HPDE6-E6E7 (cell line): ENCODE measurements around the gene NRN1.

Source experiments
- DNase-seq: peaks from one replicate; pipeline ENCODE4 v3.0.0; 2011; ENCODE audit warnings: missing footprints; ENCODE audit errors: extremely low spot score

The NRN1 gene

DNA sequence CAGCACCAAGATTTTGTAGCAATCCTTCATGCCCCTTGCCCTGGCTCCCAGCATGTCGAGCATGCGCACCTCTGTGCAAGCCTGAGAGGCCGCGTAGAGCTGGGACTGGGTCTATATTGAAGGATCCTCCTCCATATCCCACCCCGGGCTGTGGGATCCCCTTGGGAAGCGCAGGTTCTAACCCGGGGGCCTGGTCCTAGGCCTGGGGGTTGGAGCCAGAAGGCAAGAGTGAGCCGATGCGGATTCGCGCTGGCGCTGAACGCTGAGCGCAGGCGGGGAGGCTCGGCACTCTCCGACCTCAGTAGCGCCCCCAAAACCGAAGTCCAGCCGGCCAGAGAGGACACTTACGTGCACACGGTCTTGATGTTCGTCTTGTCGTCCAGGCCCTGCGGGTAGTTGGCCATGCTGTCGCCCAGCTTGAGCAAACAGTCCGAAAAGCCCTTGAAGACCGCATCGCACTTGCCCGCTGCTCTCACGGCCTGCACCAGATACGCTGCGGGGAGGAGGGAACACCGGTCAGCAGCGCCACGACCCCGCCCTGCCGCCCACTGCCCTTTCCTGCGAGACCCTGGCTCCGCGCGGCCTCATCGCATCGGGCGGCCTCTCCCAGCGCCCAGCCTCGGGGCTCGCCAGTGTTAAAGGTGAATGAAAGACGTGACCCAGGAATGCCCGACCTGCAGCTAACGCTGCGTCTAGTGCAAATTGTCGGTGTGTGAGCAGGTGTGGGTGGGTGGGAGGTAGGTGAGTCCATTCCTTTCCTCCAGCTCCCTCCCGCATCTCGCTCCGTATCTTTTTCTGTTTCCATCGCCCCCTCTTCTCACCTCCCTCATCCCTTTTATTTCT, 4.5 kb downstream of the NRN1 start:
- DNase-seq = no peak

DNA sequence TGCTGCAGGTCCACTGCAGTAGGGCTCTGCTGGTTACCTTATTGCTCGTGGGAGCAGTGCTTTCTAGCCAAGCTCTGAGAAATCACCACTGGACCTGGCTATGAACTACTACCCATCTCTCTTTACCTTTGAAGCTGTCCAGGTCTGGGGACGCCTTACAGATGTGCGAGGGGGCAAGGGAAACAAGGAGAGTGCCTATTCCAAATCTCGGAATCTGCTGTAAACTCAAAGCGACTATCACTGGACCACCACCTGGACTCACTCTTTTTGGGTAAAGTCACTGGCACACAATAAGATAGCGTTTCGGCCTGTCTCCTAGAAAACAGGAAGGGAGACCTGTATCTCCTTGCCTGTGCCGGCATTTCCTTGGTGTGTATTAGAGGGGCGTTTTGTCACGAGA, 5.3 kb downstream of the NRN1 start:
- no peak for DNase-seq

DNA sequence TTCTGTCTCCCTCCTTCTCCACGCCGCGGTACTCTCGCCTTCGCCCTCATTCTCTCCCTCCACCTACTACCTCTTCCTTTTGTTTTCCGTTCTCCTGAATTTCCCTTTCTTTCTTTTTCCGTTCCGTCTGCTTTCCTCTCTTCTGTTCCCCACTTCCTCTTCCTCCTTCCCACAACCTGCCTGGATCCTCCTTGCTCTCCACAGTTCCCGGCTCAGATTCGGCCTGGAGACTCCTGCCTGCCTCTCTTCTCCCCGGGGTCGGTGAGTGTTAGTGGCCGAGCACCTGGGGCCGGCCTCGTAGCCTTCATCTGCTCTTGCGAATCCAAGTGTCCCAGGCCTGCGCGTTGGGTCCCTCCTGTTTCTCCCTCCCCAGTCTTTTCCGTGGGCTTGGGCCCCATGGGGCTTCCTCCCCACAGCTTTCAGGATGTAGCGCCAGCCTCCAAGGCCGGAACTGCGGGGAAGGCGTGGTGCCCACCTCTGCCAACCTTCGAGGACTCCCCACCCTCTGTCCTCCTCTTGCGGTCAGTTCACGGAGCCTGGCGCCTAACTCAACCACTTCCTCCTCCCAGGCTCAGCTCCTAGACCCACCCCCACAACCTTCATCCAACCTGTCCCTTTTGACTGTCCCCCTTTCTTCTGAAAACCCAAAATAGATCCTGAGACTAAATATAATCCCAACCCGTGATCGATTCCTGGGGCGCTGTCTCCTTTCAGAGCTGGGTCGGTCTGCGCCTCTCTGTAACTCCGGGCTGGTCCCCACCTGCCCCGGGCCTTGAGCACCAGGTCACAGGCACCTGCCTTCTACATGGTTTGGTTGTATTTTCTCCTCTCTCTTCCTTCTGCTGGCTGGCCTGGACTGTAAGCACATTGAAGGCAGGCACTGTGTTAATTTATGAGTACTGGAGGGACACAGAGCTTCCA, 6.8 kb downstream of the NRN1 start:
- DNase-seq = no peak

DNA sequence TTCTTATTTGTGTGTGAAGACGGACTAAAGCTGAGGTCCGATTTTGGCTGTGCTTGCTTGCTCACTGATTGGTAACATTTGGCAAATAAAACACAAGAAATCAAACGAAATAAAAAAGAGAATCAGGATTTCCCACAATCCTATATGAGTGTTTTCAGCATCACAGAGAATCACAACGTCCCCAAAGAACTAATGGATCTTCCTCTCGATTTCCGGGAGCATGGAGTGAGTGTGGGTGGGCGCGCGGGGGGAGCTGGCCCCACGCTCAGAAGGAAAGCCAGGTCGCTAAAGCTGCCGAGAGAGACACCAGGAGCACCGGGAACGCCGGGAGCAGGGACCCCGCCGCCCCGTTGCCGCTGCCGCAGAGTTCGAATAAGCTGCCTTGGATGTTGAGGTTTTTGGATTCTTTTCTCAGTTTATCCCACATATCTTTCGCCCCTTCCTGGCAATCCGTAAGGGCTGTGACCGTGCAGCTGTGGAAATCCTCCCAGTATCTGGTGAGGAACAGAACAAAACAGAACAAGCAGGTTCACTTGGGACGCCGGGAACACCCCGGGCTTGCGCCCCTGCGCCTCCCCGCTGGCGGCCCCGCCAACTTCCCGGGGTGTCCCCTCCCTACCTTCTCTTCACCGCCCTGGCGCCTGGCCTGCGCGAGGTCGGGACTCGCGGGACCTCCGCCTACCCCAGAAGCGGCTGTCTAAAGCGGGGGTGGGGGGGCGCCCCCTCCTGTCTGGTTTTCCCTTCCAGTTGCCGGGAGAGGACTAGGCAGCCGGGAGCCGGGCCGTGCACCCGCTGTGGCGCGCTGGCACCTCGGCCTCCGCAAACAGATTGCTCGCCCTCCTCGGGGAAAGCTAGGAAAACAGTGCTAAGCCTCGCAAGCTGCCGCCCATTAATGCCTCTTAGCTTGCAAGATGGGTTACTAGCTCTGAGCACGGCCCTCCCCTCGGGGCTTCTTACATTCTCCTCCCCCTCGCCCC, 7.7 kb downstream of the NRN1 start:
- no peak for DNase-seq

DNA sequence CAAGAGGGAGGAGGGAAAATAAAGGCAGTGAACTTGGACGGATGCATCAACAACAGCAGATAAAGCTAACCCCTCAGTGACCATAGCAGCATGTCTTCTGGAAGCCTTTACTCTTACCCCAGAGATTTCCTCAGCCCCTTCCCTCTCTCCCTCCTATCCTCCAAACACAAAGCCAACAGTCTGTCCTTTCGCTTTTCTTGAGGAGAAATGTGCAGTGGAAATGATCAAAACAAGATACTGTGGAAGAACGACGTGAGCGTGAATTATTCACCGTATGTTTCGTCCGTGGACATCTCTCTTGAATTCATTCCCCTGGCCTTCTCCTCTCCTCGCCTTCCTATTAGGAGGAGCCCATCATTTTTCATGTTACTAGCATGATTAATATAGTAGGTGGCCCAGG, 8.5 kb downstream of the NRN1 start:
- DNase-seq = no peak

DNA sequence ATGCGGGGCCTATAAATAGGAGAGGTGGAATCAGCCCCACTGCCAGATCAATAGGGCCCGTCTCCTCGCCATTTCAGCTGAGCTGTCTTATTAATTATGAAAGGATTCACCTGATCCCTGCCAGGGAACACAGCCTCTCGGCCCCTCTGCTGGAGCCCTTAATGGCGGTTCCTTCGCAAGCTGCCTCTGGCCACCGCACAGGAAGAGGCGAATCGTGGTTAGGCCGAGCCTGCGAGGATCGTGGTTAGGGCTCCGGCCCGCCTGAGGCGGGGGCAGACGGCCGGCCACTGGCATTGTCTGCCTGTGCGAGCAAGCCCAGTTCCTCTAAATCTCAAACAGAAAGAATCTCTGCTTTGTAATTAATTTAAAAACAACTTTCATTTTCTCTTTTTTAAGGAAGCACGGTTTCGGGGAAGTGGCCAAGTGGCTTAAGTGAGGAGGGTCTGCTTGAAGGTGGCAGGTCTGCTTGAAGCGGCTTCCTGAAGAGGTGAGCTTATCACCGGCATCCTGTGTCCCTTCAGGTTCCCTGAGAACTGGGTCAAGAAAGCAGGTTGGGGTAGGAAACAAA, 9.2 kb downstream of the NRN1 start:
- no peak for DNase-seq

DNA sequence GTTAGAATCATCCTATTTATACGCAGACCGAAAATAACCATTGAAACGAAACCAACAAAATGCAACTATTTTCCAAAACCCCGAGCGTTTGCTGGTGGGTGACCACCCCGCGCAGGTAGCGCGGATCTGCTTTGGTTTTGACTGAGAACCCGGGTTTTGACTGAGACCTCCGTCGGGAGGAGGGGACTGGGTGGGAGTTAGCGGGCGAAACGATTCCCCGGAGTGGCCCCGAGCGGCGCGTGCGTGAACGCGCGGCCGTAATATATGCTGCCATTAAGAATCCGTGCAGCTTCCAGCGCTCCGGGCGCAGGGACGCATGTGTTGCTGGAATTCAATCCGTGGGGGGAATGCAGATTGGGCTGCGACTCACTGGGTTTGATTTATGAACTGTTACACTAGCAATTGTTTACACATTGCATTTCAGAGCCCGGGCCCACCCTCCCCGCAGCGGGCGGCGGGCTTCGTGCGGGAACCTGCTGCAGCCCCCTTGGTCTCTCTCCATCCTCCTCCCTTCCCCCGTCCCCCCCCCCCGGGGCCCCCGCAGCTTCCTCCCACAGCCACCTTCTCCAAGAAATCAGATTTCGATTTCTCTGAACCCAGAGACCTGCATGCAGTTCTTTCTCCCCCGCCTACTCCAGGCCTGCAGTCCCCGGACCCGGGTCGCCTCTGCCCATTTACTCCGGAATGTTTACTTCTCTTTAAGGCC, 9.9 kb downstream of the NRN1 start:
- no peak for DNase-seq

DNA sequence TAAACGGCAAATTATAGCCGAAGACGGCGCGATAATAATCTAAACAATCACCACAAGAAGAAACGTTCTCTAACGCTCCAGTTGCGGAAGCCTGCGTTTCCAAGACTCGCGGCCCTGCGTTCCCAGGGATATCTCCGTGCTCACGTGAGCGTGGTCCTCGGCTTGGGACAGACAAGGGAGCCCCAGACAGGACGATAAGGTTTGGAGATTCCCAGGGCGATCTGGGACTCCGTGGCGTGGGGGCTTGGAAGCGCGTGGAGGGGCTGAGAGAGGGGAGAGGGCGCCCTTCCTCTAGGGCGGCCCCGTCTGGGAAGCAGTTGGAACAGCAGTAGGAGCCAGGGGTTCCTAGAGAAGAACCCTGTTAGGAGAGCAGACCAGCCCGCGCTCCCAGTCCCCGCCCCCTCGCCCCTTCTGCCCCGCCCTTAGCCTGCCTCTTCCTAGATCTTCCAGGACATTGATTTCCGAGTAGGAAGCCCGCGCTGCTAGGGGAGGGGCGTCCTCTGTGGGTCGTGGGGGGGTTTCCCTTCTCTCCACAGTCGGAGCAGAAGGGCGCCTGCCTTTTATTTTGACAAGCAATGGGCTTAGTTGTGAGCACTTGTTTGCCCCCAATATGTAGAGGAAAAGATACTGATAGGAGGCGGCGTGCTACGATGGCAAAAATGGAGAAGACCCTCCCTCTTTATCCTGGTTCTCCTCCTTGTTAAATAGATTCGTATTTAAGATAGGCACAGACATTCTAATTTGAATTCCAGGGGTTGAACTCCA, 10.6 kb downstream of the NRN1 start:
- no peak for DNase-seq

DNA sequence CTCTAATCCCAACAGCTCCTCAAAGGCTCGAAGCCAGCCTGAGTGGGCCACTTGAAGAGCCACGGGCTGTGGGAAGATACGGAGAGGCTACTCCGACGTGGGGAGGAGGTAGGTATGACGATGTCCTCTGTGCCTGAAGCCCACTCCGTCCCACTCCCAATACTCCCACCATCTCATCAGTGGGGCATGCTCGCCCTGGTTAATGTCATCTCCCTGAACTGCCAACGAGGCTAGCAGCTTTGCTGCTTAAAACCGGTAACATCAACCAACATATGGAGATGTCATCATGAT, 11.1 kb downstream of the NRN1 start:
- no peak for DNase-seq

DNA sequence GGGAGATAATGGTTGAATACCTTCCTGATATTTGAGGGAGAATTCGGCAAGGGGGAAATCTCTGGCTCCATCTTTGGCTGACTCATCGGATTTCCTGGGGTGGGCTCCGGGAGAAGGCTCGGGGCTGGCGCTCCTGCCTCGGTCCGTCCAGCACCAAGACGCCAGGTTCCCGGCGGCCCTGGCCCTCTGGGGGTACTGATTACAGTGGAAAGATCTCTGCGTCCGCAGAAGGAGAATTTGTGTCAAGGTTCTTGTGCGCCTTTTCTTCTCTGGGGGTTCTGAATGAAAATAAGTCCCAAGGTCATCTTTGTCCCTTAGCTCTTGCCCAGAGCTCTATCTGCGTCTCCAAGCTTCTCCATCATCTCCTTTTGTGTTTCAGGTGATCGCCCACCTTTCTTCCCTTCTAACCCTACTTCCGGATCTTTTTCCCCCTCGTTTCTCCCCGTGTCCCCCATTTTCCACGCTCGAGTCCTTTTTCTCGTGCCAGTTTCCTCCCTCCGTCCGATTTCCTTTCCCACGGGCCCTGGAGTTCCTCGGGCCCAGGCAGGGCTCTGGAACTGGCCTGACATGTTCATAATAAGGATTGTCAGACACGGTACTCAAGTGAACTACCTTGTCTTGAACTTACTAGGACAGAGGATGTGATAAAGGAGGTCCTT, 11.6 kb downstream of the NRN1 start:
- no peak for DNase-seq

DNA sequence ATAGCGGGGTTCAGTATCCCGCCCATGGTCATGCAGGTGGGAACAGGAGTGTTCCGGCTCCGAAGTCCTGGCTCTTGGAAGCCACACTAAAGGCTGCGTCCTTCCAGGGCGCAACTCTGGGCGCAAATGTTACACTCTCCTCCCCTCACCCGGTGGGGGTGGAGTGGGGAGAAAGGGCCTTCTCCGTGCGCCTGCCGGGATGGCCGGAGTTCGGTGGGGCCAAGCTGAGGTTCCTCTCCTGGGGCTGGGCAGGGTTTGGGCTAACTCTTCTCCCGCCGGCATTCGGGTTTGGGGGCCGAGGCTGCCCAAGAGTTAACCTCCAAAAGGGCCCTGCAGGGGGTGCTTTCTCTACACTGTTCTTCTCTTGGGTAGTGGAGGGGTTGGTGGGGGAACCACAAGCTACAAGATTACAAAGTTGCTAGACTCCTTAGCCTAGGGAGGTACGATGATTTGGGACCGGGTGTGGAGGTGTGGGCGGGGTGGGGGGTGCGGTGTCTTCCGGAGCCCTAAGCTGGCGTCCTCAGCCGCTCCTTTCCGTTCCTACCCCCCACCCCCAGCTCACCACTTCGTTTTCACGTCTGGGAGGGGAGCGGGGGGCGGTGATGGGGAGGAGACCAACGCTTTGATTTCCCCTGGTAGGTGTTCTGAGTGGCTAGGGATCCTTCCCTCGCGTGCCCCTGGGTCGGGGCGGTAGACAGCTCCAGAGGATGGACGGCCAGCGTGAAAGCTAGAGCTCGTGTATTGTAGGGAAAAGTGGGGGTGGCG, 12.3 kb downstream of the NRN1 start:
- DNase-seq = no peak

DNA sequence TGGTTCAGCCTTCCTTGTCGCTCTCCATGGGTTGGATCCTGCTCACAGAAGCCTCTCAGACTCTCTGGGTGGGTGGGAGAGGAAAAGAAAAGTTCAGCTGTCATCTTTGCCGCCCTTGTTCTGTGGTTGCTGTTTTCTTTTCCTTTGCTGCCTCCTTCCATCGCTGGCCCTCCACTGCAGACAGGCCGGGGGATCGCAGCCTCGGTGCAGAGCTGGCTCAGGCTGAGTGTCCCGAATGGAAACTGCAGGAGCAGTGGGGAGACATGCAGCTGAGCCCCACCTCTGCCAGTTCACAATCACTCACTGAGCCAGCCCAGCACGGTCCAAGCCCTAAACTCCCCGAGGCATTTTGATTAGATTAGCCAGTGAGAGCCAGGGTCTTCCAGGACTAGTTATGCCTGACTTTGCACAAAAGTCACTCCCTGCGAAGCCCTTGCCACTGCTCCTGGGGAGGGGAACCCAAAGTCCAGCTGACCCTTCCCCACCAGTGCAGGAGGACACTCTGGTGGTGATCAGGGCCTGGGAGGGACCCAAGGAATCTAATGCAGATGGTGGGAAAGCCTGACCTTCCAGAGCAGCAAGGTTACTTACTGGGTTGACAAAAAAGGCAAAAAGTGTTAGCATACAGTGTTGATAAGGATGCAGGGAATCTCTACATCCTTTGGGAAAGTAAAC, 14.0 kb downstream of the NRN1 start:
- no peak for DNase-seq

DNA sequence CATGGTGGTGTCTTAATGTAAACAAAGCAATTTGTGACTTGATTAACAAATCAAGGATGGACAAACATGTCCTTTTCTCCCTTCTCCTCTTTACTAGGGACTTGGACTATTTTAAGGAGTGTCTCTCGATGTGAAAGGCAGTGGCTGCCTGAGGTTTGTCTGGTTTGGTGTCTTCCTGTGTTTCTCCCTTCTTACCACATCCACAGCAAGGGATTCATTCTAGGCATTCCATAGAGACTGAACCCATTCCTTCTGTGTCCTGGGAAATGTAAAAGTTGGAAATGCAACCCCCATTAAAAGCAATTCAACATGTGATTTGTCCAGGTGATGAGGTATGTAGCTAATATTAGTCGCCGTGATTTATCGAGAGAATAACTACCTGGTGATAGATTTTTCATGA, 15.9 kb downstream of the NRN1 start:
- no peak for DNase-seq

DNA sequence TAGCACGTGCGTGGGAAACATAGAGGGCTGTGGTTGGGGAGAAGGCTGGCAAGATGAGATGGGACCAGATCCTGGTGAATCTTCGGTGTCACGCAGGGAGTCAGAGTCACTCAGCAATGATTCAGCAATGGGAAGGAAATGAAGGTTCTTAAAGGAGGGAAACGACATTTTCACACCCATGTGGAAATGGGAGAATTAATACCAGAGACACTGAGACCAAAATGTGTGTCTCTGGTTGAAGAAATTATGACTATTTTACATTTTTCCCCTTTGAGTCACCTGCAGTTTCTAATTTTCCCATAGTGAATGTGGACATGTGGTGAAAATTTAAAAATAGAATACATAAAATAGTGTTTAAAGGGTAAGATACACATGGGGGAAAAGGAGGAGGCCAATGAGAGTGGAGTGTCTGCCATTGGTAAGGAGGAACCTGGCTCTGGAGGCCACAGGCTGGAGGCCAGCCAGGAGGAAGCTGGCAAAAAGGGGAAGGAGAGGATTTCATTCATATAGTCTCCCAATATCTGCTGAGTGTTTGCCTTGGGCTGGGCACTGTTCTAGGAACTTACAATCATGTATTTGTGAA, 17.5 kb downstream of the NRN1 start:
- DNase-seq = no peak

DNA sequence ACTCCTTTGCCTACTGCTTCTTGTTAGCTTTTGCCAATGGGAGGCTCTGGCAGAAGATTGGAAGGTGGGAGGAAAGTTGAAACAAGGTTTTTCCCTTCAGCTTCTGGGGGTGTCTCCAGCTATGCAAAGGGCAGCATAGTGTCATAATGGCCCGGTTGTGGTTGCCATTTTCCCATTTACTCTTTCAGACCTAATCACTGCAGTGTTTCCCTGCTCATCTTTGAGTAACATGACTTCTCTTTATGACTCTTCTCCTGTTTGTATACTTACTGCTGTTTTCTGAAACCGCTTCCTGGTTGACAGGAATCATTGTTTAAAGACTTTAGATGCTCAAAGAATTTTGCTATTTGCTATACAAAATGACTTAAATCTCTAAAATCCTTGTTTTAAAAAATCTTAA, 19.9 kb downstream of the NRN1 start:
- DNase-seq = no peak

DNA sequence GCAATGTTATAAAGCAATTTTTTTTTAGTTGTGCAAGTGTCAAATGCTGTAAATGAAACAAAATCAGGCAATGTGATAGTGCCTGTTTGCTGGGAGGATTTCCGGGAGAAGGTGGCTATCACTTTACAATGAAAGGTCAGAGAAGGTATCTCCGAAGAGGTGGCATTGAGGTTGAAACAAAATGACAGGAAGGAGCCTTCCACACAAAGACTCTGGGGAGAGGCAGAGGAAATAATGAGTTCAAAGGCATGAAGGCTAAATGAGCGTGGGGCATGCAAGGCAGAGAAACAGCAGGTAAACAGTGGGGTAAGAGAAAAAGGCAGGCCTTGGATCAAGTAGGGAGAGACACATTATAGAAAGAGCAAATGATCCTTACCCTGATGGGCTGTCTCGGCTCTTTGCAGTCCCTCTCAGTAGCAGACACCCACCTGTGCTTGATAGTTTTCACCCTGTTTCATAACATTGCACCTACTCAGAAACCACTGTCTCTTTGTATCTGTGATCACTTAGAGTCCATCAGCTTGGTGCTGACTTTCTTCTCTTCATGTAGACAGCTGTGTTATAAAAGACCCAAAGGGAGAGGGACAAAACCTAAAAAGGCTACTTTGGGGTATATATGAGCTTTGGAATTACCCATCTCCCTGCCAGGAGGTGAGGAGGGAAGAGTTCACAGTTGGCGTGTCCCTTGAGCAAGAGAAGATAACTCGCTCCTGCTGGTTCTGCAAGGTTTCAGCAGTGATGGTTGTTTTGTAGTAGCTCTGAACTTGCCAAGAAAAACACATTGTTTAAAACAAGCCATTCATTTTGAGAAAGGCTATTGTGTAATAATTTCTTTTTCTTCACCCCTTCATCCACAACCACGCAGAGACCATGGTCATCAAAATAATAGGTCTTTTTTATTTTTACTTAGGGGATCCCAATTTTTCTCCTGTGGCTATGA, 22.3 kb downstream of the NRN1 start:
- DNase-seq = no peak
